Measurements from ENCODE around the gene TENT4A.
"Not testable (repeated sequence)": the region's sequence is repeated elsewhere in the genome, so short reads cannot be mapped to it uniquely, and the experiment has no call there.

The TENT4A gene

DNA sequence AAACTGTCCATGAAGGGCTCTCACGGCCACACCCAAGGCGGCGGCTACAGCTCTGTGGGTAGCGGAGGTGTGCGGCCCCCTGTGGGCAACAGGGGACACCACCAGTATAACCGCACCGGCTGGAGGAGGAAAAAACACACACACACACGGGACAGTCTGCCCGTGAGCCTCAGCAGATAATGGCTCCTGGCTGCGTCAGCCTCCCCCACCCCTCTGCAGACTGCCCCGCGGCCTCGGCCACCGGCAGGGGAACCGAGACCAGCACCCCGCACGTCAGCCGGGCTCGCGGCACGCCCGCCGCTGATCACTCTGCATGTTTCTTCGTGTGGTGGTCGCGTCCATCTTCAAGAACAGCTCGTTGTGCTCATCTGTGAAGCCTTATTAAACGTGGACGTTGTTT, 41.5 kb downstream of the TENT4A start:
- DNase-seq, result no peak

- DNase-seq, result no peak
Measured at GRCh38 chr5:6755519-6755918, 42.3 kb downstream of the TENT4A start.

DNA sequence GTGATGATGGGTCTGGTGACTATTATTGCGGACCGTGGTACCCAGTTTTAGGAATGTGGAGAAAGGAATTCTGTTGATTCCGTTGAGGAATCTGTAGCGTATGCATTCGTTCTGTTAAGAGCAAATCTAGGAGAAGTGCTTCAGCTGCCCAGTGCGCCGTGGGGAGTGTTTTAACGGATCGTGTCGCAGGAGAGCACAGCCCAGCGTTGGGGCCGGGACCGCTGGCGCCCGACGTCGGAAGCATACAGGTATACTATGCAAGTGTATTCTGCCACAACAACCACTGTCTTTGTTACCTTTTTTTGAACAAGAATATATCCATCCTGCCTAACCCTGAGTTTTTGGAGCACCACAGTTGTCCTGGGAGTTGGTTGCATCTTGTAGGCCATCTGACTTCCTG, 42.7 kb downstream of the TENT4A start:
- no peak for DNase-seq

GRCh38 chr5:6757414-6757969, 44.3 kb downstream of the TENT4A start:
- no peak for DNase-seq

- DNase-seq, result no peak
Measured at GRCh38 chr5:6758236-6758635, 45.0 kb downstream of the TENT4A start.

DNA sequence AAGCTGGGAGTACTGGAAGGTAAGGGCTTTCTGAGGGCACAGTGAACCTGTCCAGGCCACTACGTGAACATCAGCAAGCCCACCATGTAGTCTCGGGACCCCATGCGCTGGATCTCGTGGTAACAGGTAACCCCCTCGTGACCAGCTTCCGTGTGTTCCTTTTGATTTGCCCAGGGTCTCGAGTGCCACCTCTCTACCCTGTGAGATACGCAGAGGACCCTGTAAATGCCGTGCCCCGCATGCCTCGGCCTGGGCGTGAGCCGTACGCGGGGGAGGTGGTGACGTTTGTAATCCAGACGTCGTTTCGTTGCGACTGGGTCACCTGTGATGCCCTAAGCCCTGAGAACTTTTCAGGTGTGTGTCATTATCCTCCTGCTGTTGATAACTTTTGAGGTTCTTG, 45.5 kb downstream of the TENT4A start:
- DNase-seq, result no peak

GRCh38 chr5:6759401-6759800, 46.2 kb downstream of the TENT4A start:
- peak; percentile 10 for DNase-seq

DNA sequence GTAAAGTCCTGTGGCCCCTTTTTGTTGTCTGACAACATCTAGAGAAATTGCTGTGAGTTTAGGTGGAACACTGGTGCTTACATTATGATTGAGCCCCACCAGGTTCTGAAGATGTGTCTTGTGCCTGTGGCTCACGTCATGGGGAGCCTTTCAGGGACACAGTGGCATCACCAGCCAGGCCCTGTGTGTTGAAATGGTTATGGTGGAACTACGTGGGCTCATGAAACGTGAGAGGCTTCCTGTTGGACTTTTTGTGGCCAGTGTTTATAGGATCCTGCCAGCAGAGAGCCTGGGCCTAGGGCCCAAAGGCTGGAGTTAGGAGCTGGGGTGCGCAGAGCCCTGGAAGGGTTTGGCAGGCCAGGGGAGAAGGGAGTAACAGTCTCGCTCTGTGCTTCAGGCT, 46.8 kb downstream of the TENT4A start:
- no peak for DNase-seq

GRCh38 chr5:6760686-6761085, 47.5 kb downstream of the TENT4A start:
- DNase-seq, result no peak

DNA sequence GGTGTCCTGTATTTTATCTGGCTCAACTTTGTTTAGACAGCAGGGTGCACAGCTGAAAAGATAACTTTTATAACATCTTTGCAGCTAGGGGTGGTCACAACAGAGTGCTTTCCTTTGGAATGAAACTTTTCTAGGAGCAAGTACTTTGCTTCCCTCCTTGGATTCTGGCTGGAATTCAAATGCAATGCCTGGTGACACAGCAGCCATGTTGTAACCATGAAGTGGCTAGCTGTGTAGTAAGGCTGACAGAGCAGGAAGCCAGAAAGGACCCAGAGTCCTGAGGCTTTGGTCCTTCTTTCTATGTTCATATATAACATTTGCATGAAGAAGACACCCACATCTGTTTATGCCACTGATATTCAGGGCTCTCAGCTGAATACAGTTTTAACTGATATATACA, 48.1 kb downstream of the TENT4A start:
- no peak for DNase-seq

- no peak for DNase-seq
Measured at GRCh38 chr5:6762116-6762515, 48.9 kb downstream of the TENT4A start.

- DNase-seq, result no peak
Measured at GRCh38 chr5:6762697-6763096, 49.5 kb downstream of the TENT4A start.

DNA sequence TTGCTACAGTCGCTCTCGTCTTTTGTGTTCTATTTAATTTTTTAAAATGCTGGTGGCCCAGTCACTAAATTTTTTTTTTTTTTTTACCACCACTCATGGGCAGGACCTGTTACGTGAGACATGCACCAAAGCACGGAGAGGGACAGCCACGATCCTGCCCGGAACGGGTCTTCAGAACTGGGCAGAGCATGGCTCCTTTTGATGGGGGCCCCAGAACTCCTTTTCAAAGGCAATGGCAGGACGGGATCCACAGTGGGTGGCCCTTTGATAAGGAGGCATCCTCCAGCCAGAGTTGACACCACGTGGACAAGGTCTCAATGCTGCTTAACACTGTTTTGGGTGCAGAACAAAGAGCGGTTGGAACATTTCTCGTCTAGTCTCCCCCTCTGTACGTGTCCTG, 50.0 kb downstream of the TENT4A start:
- no peak for DNase-seq

DNA sequence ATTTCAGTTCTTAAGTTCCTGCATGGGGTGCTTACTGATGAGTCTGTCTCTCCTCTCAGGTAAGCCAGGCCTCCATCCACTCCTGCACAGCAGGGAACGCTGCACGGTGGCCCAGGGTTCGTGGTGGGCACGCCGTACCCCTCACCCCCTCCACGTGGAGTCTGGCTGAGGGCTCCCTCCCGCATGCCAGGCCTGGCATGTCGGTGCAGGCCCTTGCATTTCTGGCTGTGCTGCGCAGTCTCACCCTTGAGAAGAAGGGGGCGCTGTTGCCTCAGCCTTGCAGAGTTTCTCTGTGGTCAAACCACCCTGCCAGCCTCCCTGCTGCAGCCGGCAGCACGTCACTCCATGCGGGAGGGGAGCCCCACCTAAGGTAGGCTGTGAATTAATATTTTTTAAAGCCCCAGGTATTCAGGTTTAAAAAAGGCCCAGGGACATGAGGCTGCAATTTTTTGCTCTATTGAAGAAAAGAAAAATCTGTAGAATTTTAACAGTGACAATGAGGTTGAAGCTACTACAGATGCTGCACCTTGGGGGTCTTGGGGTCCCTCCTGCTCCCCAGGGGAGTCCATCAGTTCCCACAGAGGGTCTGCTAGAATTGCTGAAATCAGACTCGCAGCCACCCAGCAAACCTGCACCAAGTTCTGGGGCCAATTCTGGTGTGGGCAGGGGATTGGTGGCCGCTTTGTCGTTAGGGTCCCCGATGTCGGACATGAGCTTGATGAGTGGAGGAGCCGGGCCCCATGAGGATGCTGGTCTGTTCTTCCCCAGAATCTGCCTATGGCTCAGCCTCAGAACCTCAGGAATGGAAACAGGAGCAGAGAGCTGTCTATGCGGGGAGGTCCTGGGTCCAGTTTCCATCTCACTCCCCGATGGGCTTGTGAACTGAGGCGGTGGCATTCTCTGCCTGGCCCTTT, 52.6 kb downstream of the TENT4A start:
- peak; percentile 26 for DNase-seq

DNA sequence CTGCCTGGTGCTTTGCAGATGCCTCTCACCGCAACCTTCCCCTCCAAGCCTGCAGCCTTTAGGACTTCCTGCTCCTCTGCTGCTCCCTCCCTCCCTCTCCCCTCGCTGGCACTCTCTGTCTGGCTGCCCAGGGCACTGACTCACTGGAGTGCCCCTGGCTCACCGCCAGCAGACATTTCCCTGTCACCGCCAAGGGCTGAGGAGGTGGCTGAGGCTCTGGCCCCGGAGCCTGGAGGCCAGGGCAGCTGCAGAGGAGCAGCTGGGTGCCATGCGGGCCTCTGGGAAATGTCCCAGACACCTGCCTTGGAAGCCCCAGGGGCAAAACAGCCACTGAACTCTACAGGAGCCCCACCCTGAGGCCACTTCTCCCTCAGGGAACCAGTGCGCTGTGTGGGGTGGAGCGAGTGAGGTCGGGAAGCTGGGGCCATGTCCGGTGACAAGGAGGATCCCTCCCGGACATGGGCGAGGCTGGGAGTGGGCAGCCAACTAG, 53.4 kb downstream of the TENT4A start:
- DNase-seq, result peak; percentile 14

GRCh38 chr5:6767481-6768063, 54.3 kb downstream of the TENT4A start:
- DNase-seq, result no peak

DNA sequence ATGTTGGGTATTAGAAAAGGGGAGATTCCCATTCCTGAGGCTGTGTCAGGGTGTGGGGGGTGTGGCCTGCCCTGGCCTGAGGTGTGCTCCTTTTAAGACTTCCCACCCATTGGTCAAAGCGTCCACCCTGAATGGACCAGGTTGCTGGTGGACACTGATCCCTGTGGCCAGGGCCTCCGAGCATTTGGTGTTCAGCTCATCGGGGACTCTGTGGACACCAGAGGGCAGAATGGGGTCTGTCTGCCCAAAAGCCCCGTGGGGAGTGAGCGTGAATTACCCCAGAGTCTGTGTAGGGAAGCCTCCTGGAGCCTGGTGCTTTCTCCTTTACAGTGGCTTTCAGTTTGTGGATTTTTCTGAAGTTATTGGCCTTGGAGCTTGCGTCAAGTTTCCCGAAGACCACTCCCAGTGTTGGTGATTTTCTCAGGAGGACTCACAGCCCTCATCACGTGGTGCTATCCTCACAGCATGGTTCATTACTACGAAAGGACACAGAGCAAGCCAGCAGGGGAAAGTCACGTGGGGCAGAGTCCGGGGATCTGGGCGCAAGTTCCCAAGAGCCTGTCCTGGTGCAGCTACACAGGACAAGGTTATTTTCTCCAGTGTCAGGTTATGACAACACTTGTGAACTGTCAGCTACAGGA, 55.5 kb downstream of the TENT4A start:
- no peak for DNase-seq

DNA sequence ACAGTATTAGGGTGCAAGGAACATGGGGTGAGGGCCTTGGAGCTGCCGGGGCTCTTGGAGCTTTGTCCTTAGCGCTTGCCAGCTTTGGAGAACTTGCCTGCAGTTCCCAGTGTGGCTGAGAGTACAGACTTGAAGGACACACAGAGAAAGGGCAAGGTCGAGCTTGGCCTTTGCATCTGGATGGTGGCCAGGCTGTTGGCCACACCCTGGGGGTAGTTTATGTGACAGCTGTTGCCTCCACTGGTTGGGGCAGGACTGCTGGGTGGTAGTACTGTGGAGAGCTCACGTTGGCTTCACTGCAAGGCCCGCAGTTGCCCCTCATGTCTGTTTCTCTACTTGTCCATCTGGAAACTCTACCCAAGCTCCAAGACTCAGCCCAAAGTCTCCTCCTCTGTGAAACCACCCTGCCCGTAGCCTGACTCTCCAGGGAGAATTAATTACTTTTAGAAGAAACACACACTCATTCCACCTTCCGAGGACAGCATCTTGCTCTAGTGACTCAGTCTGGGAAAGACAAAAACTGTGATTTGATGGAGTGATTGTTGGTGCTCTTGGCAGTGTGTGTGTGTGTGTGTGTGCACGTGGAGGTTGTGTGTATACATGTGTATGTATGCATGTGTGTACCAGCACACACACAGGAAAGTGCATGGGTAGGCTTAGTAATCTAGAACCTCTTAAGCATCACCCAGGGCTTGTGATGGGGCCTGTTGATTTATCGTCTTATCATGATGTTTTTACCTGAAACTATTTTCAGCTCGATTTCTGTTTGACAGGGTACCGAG, 57.8 kb downstream of the TENT4A start:
- DNase-seq, result no peak

DNA sequence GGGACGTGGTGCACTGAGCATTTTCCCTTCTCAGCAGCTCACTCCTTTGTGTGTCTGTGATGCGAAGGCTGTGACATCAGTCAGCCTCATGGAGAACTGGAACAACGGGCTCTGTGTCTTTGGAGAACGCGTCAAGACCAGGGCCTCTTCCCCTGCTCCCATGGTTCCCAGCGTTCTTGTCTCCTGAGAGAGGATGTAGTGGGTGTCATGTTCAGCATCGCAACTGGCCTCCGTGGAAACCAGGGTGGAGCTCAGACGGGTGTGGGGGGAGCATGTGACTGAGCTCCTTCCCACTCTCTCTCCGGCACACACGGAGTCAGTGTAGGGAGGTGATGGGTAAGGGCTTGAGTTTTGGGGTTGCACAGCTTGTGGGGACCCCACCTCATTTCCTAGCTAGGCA, 59.7 kb downstream of the TENT4A start:
- DNase-seq, result no peak

- DNase-seq, result no peak
Measured at GRCh38 chr5:6773342-6774035, 60.3 kb downstream of the TENT4A start.

GRCh38 chr5:6774207-6774606, 61.0 kb downstream of the TENT4A start:
- DNase-seq, result not testable (repeated sequence)

GRCh38 chr5:6774721-6775204, 61.5 kb downstream of the TENT4A start:
- no peak for DNase-seq
